IMR-90 (cell line): ENCODE results near the gene GOSR1.

Experiments used
- CEBPB ChIP-seq: IDR thresholded peaks from 2 replicates; pipeline ENCODE4 v1.6.1; 2012; ENCODE audit warnings: low read depth, low read length, improper control_type of control experiment
- CTCF ChIP-seq: conservative IDR thresholded peaks from 2 replicates; pipeline ENCODE4 v1.5.1; 2012; ENCODE audit warnings: mild to moderate bottlenecking, low read depth, low read length, improper control_type of control experiment
- FOS ChIP-seq: fragments of 150-350 bp; IDR thresholded peaks from 2 replicates; pipeline ENCODE4 v1.6.1; 2016; ENCODE audit warnings: low read depth, low read length
- MXI1 ChIP-seq: IDR thresholded peaks from 2 replicates; pipeline ENCODE4 v1.6.1; 2012; ENCODE audit warnings: low read depth, mild to moderate bottlenecking, low read length, moderate library complexity, borderline replicate concordance
- POLR2A ChIP-seq: IDR thresholded peaks from 2 replicates; pipeline ENCODE4 v1.6.1; 2012; ENCODE audit warnings: mild to moderate bottlenecking, low read depth, low read length
- RAD21 ChIP-seq: IDR thresholded peaks from 2 replicates; pipeline ENCODE4 v1.6.1; 2012; ENCODE audit warnings: low read length, improper control_type of control experiment
- RCOR1 ChIP-seq: IDR thresholded peaks from 2 replicates; pipeline ENCODE4 v1.6.1; 2012; ENCODE audit warnings: mild to moderate bottlenecking, low read length, improper control_type of control experiment; ENCODE audit not compliant: insufficient replicate concordance
- SMC3 ChIP-seq: fragments of 150-350 bp; IDR thresholded peaks from 2 replicates; pipeline ENCODE4 v1.6.1; 2016; ENCODE audit warnings: low read depth, mild to moderate bottlenecking, antibody characterized with exemption, low read length, moderate library complexity

GRCh38 chr17:30505868-30506417 lies 28.7 kb downstream of the GOSR1 start:
- no peak for TF ChIP-seq FOS
- TF ChIP-seq CTCF: no peak
- TF ChIP-seq RAD21: no peak
- TF ChIP-seq CEBPB: no peak
- no peak for TF ChIP-seq POLR2A
- TF ChIP-seq MXI1: no peak
- TF ChIP-seq SMC3: no peak
- TF ChIP-seq RCOR1: no peak
